Thymus (tissue), 11 donors: ENCODE results near the gene TMEM135. TPM values are rescaled to one million over a fixed set of nuclear protein-coding genes. Genes with fewer than 3 reads are reported as not detected.
"Not testable (repeated sequence)": the region's sequence is repeated elsewhere in the genome, so short reads cannot be mapped to it uniquely, and the experiment has no call there.

Source experiments
- DNase-seq, 9 donors: peaks; one replicate each; pipeline ENCODE4 v3.0.0-alpha.2; 2013; ENCODE audit warnings: low spot score in 9 of 9, low read depth in 6 of 9, missing footprints in 1 of 9
- H3K27ac ChIP-seq, 2 donors: one replicate each; pipeline ENCODE4 v1.5.1; 2013; ENCODE audit warnings: control low read depth in 1 of 2, low read depth in 1 of 2, low read length in 1 of 2, mild to moderate bottlenecking in 1 of 2, moderate library complexity in 1 of 2
- H3K27me3 ChIP-seq, 2 donors: one replicate each; pipeline ENCODE4 v1.5.1; 2013; ENCODE audit warnings: low read length in 1 of 2; ENCODE audit not compliant: control insufficient read depth in 2 of 2, insufficient read depth in 1 of 2
- H3K36me3 ChIP-seq, 2 donors: one replicate each; pipeline ENCODE4 v1.5.1; 2013; ENCODE audit warnings: low read length in 1 of 2, mild to moderate bottlenecking in 1 of 2, moderate library complexity in 1 of 2; ENCODE audit not compliant: control insufficient read depth in 2 of 2, insufficient read depth in 2 of 2
- H3K4me1 ChIP-seq, 2 donors: one replicate each; pipeline ENCODE4 v1.5.1; 2013; ENCODE audit warnings: low read length in 2 of 2; ENCODE audit not compliant: control insufficient read depth in 2 of 2, insufficient read depth in 2 of 2
- H3K4me3 ChIP-seq, 2 donors: one replicate each; pipeline ENCODE4 v1.5.1; 2013; ENCODE audit warnings: low read length in 2 of 2, control low read depth in 1 of 2, mild to moderate bottlenecking in 1 of 2
- H3K9me3 ChIP-seq, 2 donors: one replicate each; pipeline ENCODE4 v1.5.1; 2013; ENCODE audit warnings: low read length in 1 of 2, mild to moderate bottlenecking in 1 of 2; ENCODE audit not compliant: control insufficient read depth in 2 of 2, insufficient read depth in 1 of 2
- WGBS: extraction: QIAGEN DNeasy Blood & Tissue Kit; methylation state at CpG from one replicate; pipeline ENCODE4 v1.1.7; 2013; 5-methylcytosine and 5-hydroxymethylcytosine counted together
- polyA plus RNA-seq: library from polyadenylated mRNA; stranded (reverse); fragments of 200-250 nt; gene quantifications from one replicate; pipeline ENCODE4 v1.2.3, GENCODE V29; 2013
- total RNA-seq: library from RNA; stranded (reverse); fragments of 120-200 nt; gene quantifications from one replicate; pipeline ENCODE4 v1.2.4, GENCODE V29; 2013
- donor health status: healthy.

TMEM135 gene
- total and polyA plus RNA-seq, 2 donors = 10.8 to 11.1 TPM

- Histone ChIP-seq H3K9me3 (peaks cover 0 to 7% of the 10 kb centered on the region in 2 donors), H3K4me3 (no peak overlapping the region), H3K36me3 (no peaks in the 10 kb centered on the region), H3K27me3 (no peaks in the 10 kb centered on the region), H3K27ac (no peak overlapping the region), H3K4me1 (no peaks in the 10 kb centered on the region)
- DNase-seq = no peak
- WGBS = 81% methylated on average over 3 of the region's 3 CpGs
Measured at GRCh38 chr11:87082590-87082989, 44.9 kb downstream of the TMEM135 start.

- DNase-seq = no peak
- 94% methylated on average over 2 of the region's 2 CpGs for WGBS
- Histone ChIP-seq H3K9me3 (peaks cover 0 to 7% of the 10 kb centered on the region in 2 donors), H3K27ac (no peak overlapping the region), H3K36me3 (no peaks in the 10 kb centered on the region), H3K27me3 (no peaks in the 10 kb centered on the region), H3K4me3 (no peak overlapping the region), H3K4me1 (no peaks in the 10 kb centered on the region)
Measured at GRCh38 chr11:87083029-87083428, 45.3 kb downstream of the TMEM135 start.

GRCh38 chr11:87092159-87092558 is 54.4 kb downstream of the TMEM135 start:
- H3K27me3 ChIP-seq = no peaks in the 10 kb centered on the region
- no peak overlapping the region for H3K4me3 ChIP-seq
- H3K36me3 ChIP-seq = no peaks in the 10 kb centered on the region
- H3K27ac ChIP-seq = no peak overlapping the region
- no peak for DNase-seq
- H3K4me1 ChIP-seq = no peaks in the 10 kb centered on the region
- WGBS = over 99% methylated on average over 2 of the region's 2 CpGs
- H3K9me3 ChIP-seq = peaks cover 0 to 1% of the 10 kb centered on the region in 2 donors

- no peak for DNase-seq
- no peaks in the 10 kb centered on the region for H3K4me1 ChIP-seq
- H3K4me3 ChIP-seq = no peak overlapping the region
- H3K36me3 ChIP-seq = no peaks in the 10 kb centered on the region
- H3K27me3 ChIP-seq = no peaks in the 10 kb centered on the region
- H3K9me3 ChIP-seq = no peaks in the 10 kb centered on the region
- H3K27ac ChIP-seq = no peak overlapping the region
Measured at GRCh38 chr11:87092567-87092966, 54.8 kb downstream of the TMEM135 start.

- H3K9me3 ChIP-seq = no peaks in the 10 kb centered on the region
- no peaks in the 10 kb centered on the region for H3K27me3 ChIP-seq
- no peaks in the 10 kb centered on the region for H3K4me1 ChIP-seq
- H3K27ac ChIP-seq = no peak overlapping the region
- DNase-seq = peak; percentile 33 to 89 (median 56)
- H3K4me3 ChIP-seq = no peak overlapping the region
- H3K36me3 ChIP-seq = no peaks in the 10 kb centered on the region
- WGBS = 45% methylated on average over 3 of the region's 3 CpGs
Measured at GRCh38 chr11:87097582-87097981, 59.8 kb downstream of the TMEM135 start.

- H3K9me3 ChIP-seq = no peaks in the 10 kb centered on the region
- no peak for DNase-seq
- no peaks in the 10 kb centered on the region for H3K4me1 ChIP-seq
- no peak overlapping the region for H3K27ac ChIP-seq
- H3K27me3 ChIP-seq = no peaks in the 10 kb centered on the region
- H3K36me3 ChIP-seq = peaks cover 0 to 4% of the 10 kb centered on the region in 2 donors
- 98% methylated on average over 4 of the region's 4 CpGs for WGBS
- no peak overlapping the region for H3K4me3 ChIP-seq
Measured at GRCh38 chr11:87101956-87102580, 64.3 kb downstream of the TMEM135 start.

- H3K9me3 ChIP-seq, DNase-seq: not testable (repeated sequence)
- WGBS = 97% methylated on average over 1 of the region's 1 CpG
Measured at GRCh38 chr11:87105826-87106225, 68.1 kb downstream of the TMEM135 start.

GRCh38 chr11:87107379-87107778 is 69.6 kb downstream of the TMEM135 start:
- H3K27me3 ChIP-seq, H3K27ac ChIP-seq, DNase-seq, H3K36me3 ChIP-seq, H3K9me3 ChIP-seq, H3K4me1 ChIP-seq, H3K4me3 ChIP-seq: not testable (repeated sequence)
- WGBS = 98% methylated on average over 3 of the region's 3 CpGs

More at GRCh38 chr11:87105826-87106225, 68.1 kb downstream of the TMEM135 start:
- not testable (repeated sequence) for H3K27me3 ChIP-seq, H3K4me3 ChIP-seq, H3K4me1 ChIP-seq, H3K27ac ChIP-seq, H3K36me3 ChIP-seq

GRCh38 chr11:87110443-87111131 is 72.9 kb downstream of the TMEM135 start:
- Histone ChIP-seq H3K4me3 (no peak overlapping the region), H3K36me3 (peaks cover 0 to 4% of the 10 kb centered on the region in 2 donors), H3K27me3 (no peaks in the 10 kb centered on the region), H3K4me1 (no peaks in the 10 kb centered on the region), H3K9me3 (no peaks in the 10 kb centered on the region), H3K27ac (no peak overlapping the region)
- DNase-seq = no peak
- 76% methylated on average over 3 of the region's 3 CpGs for WGBS
